ENCODE measurements around the gene SLC5A5. TPM values are rescaled to one million over a fixed set of nuclear protein-coding genes. Genes with fewer than 3 reads are reported as not detected.

SLC5A5 gene
- polyA plus RNA-seq, 4 donors: 0.04 to 0.14 (median 0.04) TPM; not detected in 1

GRCh38 chr19:17846146-17846545, 25.6 kb upstream of the SLC5A5 start:
- no peak for DNase-seq (ENCODE audit: low read depth in 4 of 4, low spot score in 2 of 4)

GRCh38 chr19:17847538-17848366, 24.0 kb upstream of the SLC5A5 start, which contains the start of gene JAK3:
TSS of gene JAK3 (minus strand) at chr19:17847982. CDS start at chr19:17844417, 3,565 bp downstream.
- DNase-seq (ENCODE audit: low read depth in 4 of 4, low spot score in 2 of 4): peak in 2 of 4 donors; percentile 50 to 69

GRCh38 chr19:17848595-17849292, 23.0 kb upstream of the SLC5A5 start:
- DNase-seq (ENCODE audit: low read depth in 4 of 4, low spot score in 2 of 4): no peak

GRCh38 chr19:17854061-17854460, 17.7 kb upstream of the SLC5A5 start:
- no peak for DNase-seq (ENCODE audit: low read depth in 4 of 4, low spot score in 2 of 4)

GRCh38 chr19:17855280-17856152, 16.2 kb upstream of the SLC5A5 start:
- peak in 2 of 4 donors; percentile 50 to 60 for DNase-seq (ENCODE audit: low read depth in 4 of 4, low spot score in 2 of 4)

- peak; percentile 95 to 99 (median 97) for DNase-seq (ENCODE audit: low read depth in 4 of 4, low spot score in 2 of 4)
These were observed 12.0 kb upstream of the SLC5A5 start, which contains the start of gene RPL18A for GRCh38 chr19:17859533-17860330. TSS of gene RPL18A (plus strand) at chr19:17859910. CDS start at chr19:17859957, 47 bp downstream.

- DNase-seq (ENCODE audit: low read depth in 4 of 4, low spot score in 2 of 4): no peak
These were observed 11.3 kb upstream of the SLC5A5 start for GRCh38 chr19:17860331-17860992.

- no peak for DNase-seq (ENCODE audit: low read depth in 4 of 4, low spot score in 2 of 4)
These were observed 10.8 kb upstream of the SLC5A5 start for GRCh38 chr19:17860993-17861360.

- no peak for DNase-seq (ENCODE audit: low read depth in 4 of 4, low spot score in 2 of 4)
These were observed 10.0 kb upstream of the SLC5A5 start for GRCh38 chr19:17861542-17862402.

- DNase-seq (ENCODE audit: low read depth in 4 of 4, low spot score in 2 of 4): no peak
These were observed 8.8 kb upstream of the SLC5A5 start for GRCh38 chr19:17862711-17863519.

GRCh38 chr19:17863520-17864182, 8.1 kb upstream of the SLC5A5 start:
- DNase-seq (ENCODE audit: low read depth in 4 of 4, low spot score in 2 of 4): no peak

- no peak for DNase-seq (ENCODE audit: low read depth in 4 of 4, low spot score in 2 of 4)
These were observed 6.1 kb upstream of the SLC5A5 start for GRCh38 chr19:17865364-17866311.

GRCh38 chr19:17866312-17866963, 5.3 kb upstream of the SLC5A5 start:
- DNase-seq (ENCODE audit: low read depth in 4 of 4, low spot score in 2 of 4): no peak

- no peak for DNase-seq (ENCODE audit: low read depth in 4 of 4, low spot score in 2 of 4)
These were observed 4.7 kb upstream of the SLC5A5 start for GRCh38 chr19:17866964-17867486.

- no peak for DNase-seq (ENCODE audit: low read depth in 4 of 4, low spot score in 2 of 4)
These were observed 3.1 kb upstream of the SLC5A5 start for GRCh38 chr19:17868669-17869068.
